ENCODE measurements around the gene TRIM15. TPM values are rescaled to one million over a fixed set of nuclear protein-coding genes. Genes with fewer than 3 reads are reported as not detected.

TRIM15 gene
- total RNA-seq, 1 experiment from 2014 or later = 0.20 TPM

DNA sequence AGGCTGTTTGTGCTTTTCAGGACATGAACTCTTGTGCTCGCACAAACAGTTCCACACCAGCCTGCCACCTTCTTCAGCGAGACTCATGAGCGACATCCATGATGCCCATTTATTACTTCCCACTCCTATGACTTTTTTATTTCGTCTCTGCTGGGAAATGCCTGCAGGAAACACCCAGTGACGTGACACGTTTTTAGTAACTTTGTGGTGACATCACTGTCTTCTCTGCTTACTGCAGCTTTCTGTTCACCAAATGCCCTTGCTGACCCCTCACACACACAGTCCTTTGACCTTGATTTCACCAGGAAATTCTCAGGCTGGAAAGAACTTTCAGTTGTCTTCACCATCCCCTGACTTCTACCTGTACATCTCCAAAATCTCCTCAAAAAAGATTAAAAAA is 18.5 kb upstream of the TRIM15 start:
- no peaks in the 10 kb centered on the region for H3K27me3 ChIP-seq (ENCODE audit: insufficient read depth, low read length)
- H2BK120ac ChIP-seq (ENCODE audit: low read depth, low read length, poor library complexity, severe bottlenecking) = no peak overlapping the region
- H3K4me2 ChIP-seq (ENCODE audit: insufficient read depth, insufficient read length, low read length) = no peak overlapping the region
- no peak overlapping the region for H3K4me3 Mint-ChIP-seq
- H2AFZ ChIP-seq (ENCODE audit: low read length) = no peak overlapping the region
- no peak overlapping the region for H3K18ac ChIP-seq (ENCODE audit: insufficient read length, low read depth, low read length)
- H2BK15ac ChIP-seq (ENCODE audit: low read depth, low read length) = no peak overlapping the region
- H2BK20ac ChIP-seq (ENCODE audit: low read depth, low read length, poor library complexity, severe bottlenecking) = no peak overlapping the region
- H4K8ac ChIP-seq (replicated peaks; ENCODE audit: insufficient read length, low read depth, low read length) = no peak overlapping the region
- H3K23ac ChIP-seq (ENCODE audit: insufficient read length, low read depth, low read length) = no peak overlapping the region
- H3K4ac ChIP-seq (ENCODE audit: low read depth, low read length) = no peak overlapping the region
- H2AK5ac ChIP-seq (ENCODE audit: insufficient read length, low read length) = no peak overlapping the region
- no peaks in the 10 kb centered on the region for H3K79me1 ChIP-seq (ENCODE audit: insufficient read depth, low read depth, low read length, poor library complexity, severe bottlenecking)
- WGBS (ENCODE audit: extremely low coverage, insufficient read length, low lambda C conversion rate) = no CpG with 5 or more reads among the region's 6 CpGs
- H3K27me3 Mint-ChIP-seq (ENCODE audit: low read depth) = peaks cover 53% of the 10 kb centered on the region
- no peaks in the 10 kb centered on the region for H3K79me2 ChIP-seq (ENCODE audit: insufficient read depth, low read length)
- H3K56ac ChIP-seq (ENCODE audit: insufficient read length, low read depth, low read length) = no peak overlapping the region
- H3K27ac ChIP-seq (ENCODE audit: insufficient read length, low read depth, low read length) = no peak overlapping the region
- no peak overlapping the region for H4K5ac ChIP-seq (ENCODE audit: insufficient read length, low read depth, low read length)
- no peak overlapping the region for H2BK5ac ChIP-seq (ENCODE audit: insufficient read length, low read length)
- no peak overlapping the region for H3T11ph ChIP-seq (ENCODE audit: low read length)
- H3K4me1 ChIP-seq (ENCODE audit: insufficient read depth, low read length) = peaks cover 3% of the 10 kb centered on the region; the same call in 1 of the 2 replicates
- H3K9me3 ChIP-seq (ENCODE audit: control insufficient read depth, low read depth, low read length) = no peaks in the 10 kb centered on the region
- H3K4me1 Mint-ChIP-seq = peaks cover 8 to 9% of the 10 kb centered on the region in 2 experiments
- no peak overlapping the region for H3K14ac ChIP-seq (ENCODE audit: insufficient read depth, low read length)
- H4K20me1 ChIP-seq (ENCODE audit: control insufficient read depth, insufficient read depth, insufficient read length) = no peaks in the 10 kb centered on the region
- H3K36me3 Mint-ChIP-seq (ENCODE audit: insufficient read depth in 1 of 3, low read depth in 3 of 3) = no peaks in the 10 kb centered on the region
- H3K27ac Mint-ChIP-seq = no peak overlapping the region
- no peaks in the 10 kb centered on the region for H3K9me3 Mint-ChIP-seq
- H4K91ac ChIP-seq (ENCODE audit: insufficient read length, low read depth, low read length) = no peak overlapping the region
- no peaks in the 10 kb centered on the region for H3K23me2 ChIP-seq (ENCODE audit: insufficient read length, low read depth, low read length, poor library complexity, severe bottlenecking)
- DNase-seq = no peak
- no peak overlapping the region for H3K9ac ChIP-seq (ENCODE audit: extremely low read depth, insufficient read length, low read length)
- no peak overlapping the region for H2BK12ac ChIP-seq (ENCODE audit: insufficient read length, low read depth, low read length)
- TF ChIP-seq, protein P1, sequence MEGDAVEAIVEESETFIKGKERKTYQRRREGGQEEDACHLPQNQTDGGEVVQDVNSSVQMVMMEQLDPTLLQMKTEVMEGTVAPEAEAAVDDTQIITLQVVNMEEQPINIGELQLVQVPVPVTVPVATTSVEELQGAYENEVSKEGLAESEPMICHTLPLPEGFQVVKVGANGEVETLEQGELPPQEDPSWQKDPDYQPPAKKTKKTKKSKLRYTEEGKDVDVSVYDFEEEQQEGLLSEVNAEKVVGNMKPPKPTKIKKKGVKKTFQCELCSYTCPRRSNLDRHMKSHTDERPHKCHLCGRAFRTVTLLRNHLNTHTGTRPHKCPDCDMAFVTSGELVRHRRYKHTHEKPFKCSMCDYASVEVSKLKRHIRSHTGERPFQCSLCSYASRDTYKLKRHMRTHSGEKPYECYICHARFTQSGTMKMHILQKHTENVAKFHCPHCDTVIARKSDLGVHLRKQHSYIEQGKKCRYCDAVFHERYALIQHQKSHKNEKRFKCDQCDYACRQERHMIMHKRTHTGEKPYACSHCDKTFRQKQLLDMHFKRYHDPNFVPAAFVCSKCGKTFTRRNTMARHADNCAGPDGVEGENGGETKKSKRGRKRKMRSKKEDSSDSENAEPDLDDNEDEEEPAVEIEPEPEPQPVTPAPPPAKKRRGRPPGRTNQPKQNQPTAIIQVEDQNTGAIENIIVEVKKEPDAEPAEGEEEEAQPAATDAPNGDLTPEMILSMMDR (conservative IDR thresholded peaks at IDR 0.05) = no peak

Measured in H9 (cell line).